SK-N-SH treated with all-trans-retinoic acid at 6 μM for 48 hours (cell line): Measurements from ENCODE around the gene PPP2R2C.

Source experiments
- ESRRG ChIP-seq: fragments of 250-450 bp; sonication (Bioruptor Pico); IDR thresholded peaks from 2 replicates; pipeline ENCODE4 v1.6.1; 2021; ENCODE audit warnings: mild to moderate bottlenecking
- OSR1 ChIP-seq: fragments of 250-450 bp; sonication (Bioruptor Pico); IDR thresholded peaks from 2 replicates; pipeline ENCODE4 v1.8.0; 2022; ENCODE audit warnings: moderate library complexity, mild to moderate bottlenecking, inconsistent platforms
- PATZ1 ChIP-seq: fragments of 250-450 bp; sonication (Bioruptor Pico); IDR thresholded peaks from 2 replicates; pipeline ENCODE4 v1.8.0; 2020; ENCODE audit warnings: mild to moderate bottlenecking, moderate library complexity, borderline replicate concordance
- ZFP3 ChIP-seq: fragments of 250-450 bp; sonication (Bioruptor Pico); IDR thresholded peaks from 2 replicates; pipeline ENCODE4 v1.5.0; 2020; ENCODE audit warnings: mild to moderate bottlenecking, moderate library complexity
- ZFP30 ChIP-seq: fragments of 450-650 bp; formaldehyde crosslinking; IDR thresholded peaks from 2 replicates; pipeline ENCODE4 v1.5.0; 2022; ENCODE audit warnings: mild to moderate bottlenecking, moderate library complexity
- ZNF565 ChIP-seq: fragments of 450-650 bp; formaldehyde crosslinking; conservative IDR thresholded peaks from 2 replicates; pipeline ENCODE4 v1.5.0; 2020; ENCODE audit warnings: low read depth, mild to moderate bottlenecking, moderate library complexity
- ZNF8 ChIP-seq: fragments of 450-650 bp; formaldehyde crosslinking; IDR thresholded peaks from 2 replicates; pipeline ENCODE4 v1.5.0; 2020; ENCODE audit warnings: mild to moderate bottlenecking, moderate library complexity

- TF ChIP-seq ESRRG (no peak), OSR1 (no peak), ZNF565 (CRISPR knock-in tag) (no peak), PATZ1 (CRISPR knock-in tag) (no peak), ZFP3 (no peak), ZNF8 (CRISPR knock-in tag) (no peak), ZFP30 (no peak)
These were observed 19.7 kb upstream of the PPP2R2C start for GRCh38 chr4:6492027-6492590.
